WI38 (cell line): ENCODE measurements around the gene CACHD1.

ENCODE experiments used
- H3K4me3 ChIP-seq: 2 replicates; pipeline ENCODE4 v1.5.1; 2011; ENCODE audit warnings: low read depth, mild to moderate bottlenecking, control low read depth, low read length
- TF ChIP-seq, protein P1 (sequence below): IDR thresholded peaks from 2 replicates; pipeline ENCODE4 v1.5.1; 2012; ENCODE audit warnings: low read depth, mild to moderate bottlenecking, control low read depth, low read length

CACHD1 gene

GRCh38 chr1:64685217-64685616 is 215.3 kb downstream of the CACHD1 start:
- H3K4me3 ChIP-seq: no peak overlapping the region
- TF ChIP-seq, protein P1, sequence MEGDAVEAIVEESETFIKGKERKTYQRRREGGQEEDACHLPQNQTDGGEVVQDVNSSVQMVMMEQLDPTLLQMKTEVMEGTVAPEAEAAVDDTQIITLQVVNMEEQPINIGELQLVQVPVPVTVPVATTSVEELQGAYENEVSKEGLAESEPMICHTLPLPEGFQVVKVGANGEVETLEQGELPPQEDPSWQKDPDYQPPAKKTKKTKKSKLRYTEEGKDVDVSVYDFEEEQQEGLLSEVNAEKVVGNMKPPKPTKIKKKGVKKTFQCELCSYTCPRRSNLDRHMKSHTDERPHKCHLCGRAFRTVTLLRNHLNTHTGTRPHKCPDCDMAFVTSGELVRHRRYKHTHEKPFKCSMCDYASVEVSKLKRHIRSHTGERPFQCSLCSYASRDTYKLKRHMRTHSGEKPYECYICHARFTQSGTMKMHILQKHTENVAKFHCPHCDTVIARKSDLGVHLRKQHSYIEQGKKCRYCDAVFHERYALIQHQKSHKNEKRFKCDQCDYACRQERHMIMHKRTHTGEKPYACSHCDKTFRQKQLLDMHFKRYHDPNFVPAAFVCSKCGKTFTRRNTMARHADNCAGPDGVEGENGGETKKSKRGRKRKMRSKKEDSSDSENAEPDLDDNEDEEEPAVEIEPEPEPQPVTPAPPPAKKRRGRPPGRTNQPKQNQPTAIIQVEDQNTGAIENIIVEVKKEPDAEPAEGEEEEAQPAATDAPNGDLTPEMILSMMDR: no peak

GRCh38 chr1:64685765-64686341 is 215.9 kb downstream of the CACHD1 start:
- TF ChIP-seq, protein P1: no peak
- H3K4me3 ChIP-seq: no peak overlapping the region

DNA sequence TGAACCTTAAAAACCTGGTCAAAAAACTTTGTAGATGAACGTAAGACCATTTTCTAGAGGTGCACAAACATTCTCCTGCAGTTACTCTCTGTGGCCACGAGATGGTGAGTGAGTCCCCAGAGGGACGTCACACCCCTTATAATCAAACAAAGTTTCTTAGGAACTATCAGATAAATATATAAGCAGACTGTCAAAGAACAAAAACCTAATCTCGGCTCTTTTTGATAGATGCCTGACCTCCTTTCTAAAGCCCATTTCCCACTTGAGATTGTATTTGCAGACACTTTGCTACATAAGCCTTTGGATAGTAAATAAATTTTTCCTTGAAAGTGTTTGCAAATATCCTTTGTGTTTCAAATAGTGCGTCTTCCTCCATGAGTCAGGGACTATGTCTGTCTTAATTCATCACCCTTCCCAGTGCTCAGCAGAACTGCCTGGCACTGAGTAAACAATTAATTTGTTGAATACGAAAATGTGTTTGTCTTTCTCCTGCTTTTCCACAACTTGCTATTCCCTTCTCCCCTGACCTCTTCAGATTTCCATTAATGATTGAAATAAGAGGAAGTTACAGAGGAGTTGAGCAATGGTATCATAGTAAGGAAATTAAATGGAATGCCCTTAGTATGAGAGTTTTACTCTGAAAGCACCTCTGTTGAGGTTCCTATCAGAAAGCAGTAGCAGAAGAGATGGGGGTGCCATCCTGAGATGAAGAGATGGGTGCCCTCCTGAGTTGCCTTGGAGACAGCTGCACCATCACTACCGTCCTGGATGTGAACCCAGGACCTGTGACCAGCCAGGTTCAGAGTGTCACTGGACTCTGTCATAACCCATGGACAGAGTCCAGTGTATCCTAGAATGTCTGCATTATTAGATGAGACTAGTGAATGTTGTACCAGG is 217.1 kb downstream of the CACHD1 start:
- H3K4me3 ChIP-seq: peak overlapping the region; percentile 9; the same call in 1 of the 2 replicates
- TF ChIP-seq, protein P1: peak; percentile 82

- no peak overlapping the region for H3K4me3 ChIP-seq
- TF ChIP-seq, protein P1: no peak
These were observed 217.9 kb downstream of the CACHD1 start for GRCh38 chr1:64687725-64688327.

GRCh38 chr1:64691626-64692025 is 221.7 kb downstream of the CACHD1 start:
- TF ChIP-seq, protein P1: no peak

DNA sequence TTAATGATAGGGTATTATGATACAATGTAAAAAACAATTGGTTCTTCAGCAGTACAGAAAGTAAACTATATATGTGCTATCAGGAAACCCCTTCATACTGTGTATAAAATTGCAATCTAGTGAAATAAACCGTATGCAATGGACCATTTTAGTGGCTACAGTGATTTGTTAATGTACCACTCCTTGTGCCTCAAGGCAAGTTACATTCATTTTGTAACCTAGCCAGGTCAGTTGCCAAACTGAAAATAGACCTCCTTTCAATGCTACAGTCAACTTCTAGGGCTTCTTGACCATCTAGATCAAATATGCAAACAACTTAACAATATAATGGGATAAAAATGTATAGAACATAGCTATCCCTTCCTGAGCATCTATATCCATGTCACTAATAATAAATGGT is 223.0 kb downstream of the CACHD1 start:
- TF ChIP-seq, protein P1: no peak

More at GRCh38 chr1:64691626-64692025, 221.7 kb downstream of the CACHD1 start:
- H3K4me3 ChIP-seq: no peak overlapping the region

DNA sequence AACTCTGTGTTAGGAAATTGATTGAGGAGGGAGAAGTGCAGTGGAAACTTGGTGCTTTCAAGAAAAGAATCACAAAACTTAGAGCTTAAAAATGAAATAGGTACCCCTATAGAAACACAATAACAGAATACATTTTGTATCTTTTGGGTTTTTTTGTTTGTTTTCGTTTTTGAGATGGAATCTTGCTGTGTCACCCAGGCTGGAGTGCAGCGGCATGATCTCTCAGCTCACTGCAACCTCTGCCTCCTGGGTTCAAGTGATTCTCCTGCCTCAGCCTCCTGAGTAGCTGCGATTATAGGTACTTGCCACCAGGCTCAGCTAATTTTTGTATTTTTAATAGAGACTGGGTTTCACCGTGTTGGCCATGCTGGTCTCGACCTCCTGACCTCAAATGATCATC is 223.5 kb downstream of the CACHD1 start:
- H3K4me3 ChIP-seq: no peak overlapping the region
- TF ChIP-seq, protein P1: no peak

More for the DNA sequence above, 223.0 kb downstream of the CACHD1 start:
- no peak overlapping the region for H3K4me3 ChIP-seq
